ENCODE measurements around the gene AGPAT3. TPM values are rescaled to one million over a fixed set of nuclear protein-coding genes. Genes with fewer than 3 reads are reported as not detected.

The AGPAT3 gene
- total RNA-seq, 6 experiments from 2014 or later, result 56.9 to 111 (median 95.3) TPM

GRCh38 chr21:43899307-43900077 is 34.5 kb downstream of the AGPAT3 start:
- no peaks in the 10 kb centered on the region for H3K36me3 ChIP-seq
- intact Hi-C loops (cut with DNase I), result loop anchor here in 1 of 2 donors (10.0 kb wide), 1 partner anchor 85 kb away; no protein-coding TSS in a partner anchor
- no peaks in the 10 kb centered on the region for H3K9me3 ChIP-seq
- 89% methylated on average over 9 of the region's 23 CpGs for WGBS (ENCODE audit: insufficient coverage, low coverage, low lambda C conversion rate, missing lambda C conversion rate)
- no peak overlapping the region for H3K27ac ChIP-seq
- no peak overlapping the region for H3K4me3 ChIP-seq
- H3K4me1 ChIP-seq, result peaks cover 0 to 34% (median 10%) of the 10 kb centered on the region in 4 donors
- no peak for TF ChIP-seq POLR2A (IDR thresholded peaks at IDR 0.05)
- TF ChIP-seq, protein P1, sequence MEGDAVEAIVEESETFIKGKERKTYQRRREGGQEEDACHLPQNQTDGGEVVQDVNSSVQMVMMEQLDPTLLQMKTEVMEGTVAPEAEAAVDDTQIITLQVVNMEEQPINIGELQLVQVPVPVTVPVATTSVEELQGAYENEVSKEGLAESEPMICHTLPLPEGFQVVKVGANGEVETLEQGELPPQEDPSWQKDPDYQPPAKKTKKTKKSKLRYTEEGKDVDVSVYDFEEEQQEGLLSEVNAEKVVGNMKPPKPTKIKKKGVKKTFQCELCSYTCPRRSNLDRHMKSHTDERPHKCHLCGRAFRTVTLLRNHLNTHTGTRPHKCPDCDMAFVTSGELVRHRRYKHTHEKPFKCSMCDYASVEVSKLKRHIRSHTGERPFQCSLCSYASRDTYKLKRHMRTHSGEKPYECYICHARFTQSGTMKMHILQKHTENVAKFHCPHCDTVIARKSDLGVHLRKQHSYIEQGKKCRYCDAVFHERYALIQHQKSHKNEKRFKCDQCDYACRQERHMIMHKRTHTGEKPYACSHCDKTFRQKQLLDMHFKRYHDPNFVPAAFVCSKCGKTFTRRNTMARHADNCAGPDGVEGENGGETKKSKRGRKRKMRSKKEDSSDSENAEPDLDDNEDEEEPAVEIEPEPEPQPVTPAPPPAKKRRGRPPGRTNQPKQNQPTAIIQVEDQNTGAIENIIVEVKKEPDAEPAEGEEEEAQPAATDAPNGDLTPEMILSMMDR (IDR thresholded peaks at IDR 0.05), result no peak
- ATAC-seq, result no peak
- no peak for DNase-seq
- H3K27me3 ChIP-seq, result no peaks in the 10 kb centered on the region

GRCh38 chr21:43900078-43900385 is 35.0 kb downstream of the AGPAT3 start:
- Histone ChIP-seq H3K27ac (no peak overlapping the region), H3K4me3 (no peak overlapping the region), H3K27me3 (no peaks in the 10 kb centered on the region), H3K4me1 (peaks cover 0 to 32% (median 8%) of the 10 kb centered on the region in 4 donors), H3K9me3 (no peaks in the 10 kb centered on the region), H3K36me3 (no peaks in the 10 kb centered on the region)
- intact Hi-C loops (cut with DNase I), result loop anchor here in 1 of 2 donors (10.0 kb wide), 1 partner anchor 85 kb away; no protein-coding TSS in a partner anchor
- ATAC-seq (no peak), DNase-seq (no peak)
- WGBS (ENCODE audit: insufficient coverage, low coverage, low lambda C conversion rate, missing lambda C conversion rate), result no CpG with 5 or more reads among the region's 1 CpG
- TF ChIP-seq, protein P1 (IDR thresholded peaks at IDR 0.05), result no peak
- TF ChIP-seq POLR2A (IDR thresholded peaks at IDR 0.05), result no peak

GRCh38 chr21:43900690-43901089 is 35.7 kb downstream of the AGPAT3 start:
- no peak for DNase-seq
- intact Hi-C loops (cut with DNase I), result loop anchor here in 1 of 2 donors (10.0 kb wide), 1 partner anchor 86 kb away; no protein-coding TSS in a partner anchor
- TF ChIP-seq POLR2A (IDR thresholded peaks at IDR 0.05), result no peak
- TF ChIP-seq, protein P1 (IDR thresholded peaks at IDR 0.05), result no peak

DNA sequence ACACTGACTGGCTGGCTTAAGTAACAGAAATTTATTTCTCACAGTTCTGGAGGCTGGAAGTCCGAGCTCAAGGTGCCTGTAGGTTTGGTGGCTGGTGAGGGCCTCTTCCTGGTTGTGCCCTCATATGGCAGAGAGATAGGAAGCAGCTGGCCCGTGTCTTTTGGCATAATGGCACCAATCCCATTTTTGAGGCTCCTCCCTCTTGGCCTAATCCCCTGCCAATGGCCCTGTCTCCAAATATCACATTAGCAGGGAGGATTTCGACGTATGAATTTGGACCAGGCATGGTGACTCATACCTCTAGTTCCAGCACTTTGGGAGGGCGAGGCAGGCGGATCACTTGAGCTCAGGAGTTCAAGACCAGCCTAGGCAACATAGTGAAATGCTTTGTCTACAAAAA is 37.4 kb downstream of the AGPAT3 start:
- ATAC-seq, result peak; percentile 43 to 68 (median 57)
- TF ChIP-seq, protein P1 (IDR thresholded peaks at IDR 0.05), result no peak
- no peak for TF ChIP-seq POLR2A (IDR thresholded peaks at IDR 0.05)
- intact Hi-C loops (cut with DNase I), result loop anchor here in 1 of 2 donors (10.0 kb wide), 1 partner anchor 88 kb away; no protein-coding TSS in a partner anchor
- H3K27me3 ChIP-seq, result no peaks in the 10 kb centered on the region
- no peak for DNase-seq
- no peak overlapping the region for H3K27ac ChIP-seq
- 50% methylated on average over 5 of the region's 6 CpGs for WGBS (ENCODE audit: insufficient coverage, low coverage, low lambda C conversion rate, missing lambda C conversion rate)
- H3K4me1 ChIP-seq, result peaks cover 0 to 32% (median 7%) of the 10 kb centered on the region in 4 donors
- H3K36me3 ChIP-seq, result peaks cover 0 to 10% (median 0%) of the 10 kb centered on the region in 4 donors
- no peaks in the 10 kb centered on the region for H3K9me3 ChIP-seq
- H3K4me3 ChIP-seq, result no peak overlapping the region

More at GRCh38 chr21:43900690-43901089, 35.7 kb downstream of the AGPAT3 start:
- no peaks in the 10 kb centered on the region for H3K27me3 ChIP-seq
- WGBS (ENCODE audit: insufficient coverage, low coverage, low lambda C conversion rate, missing lambda C conversion rate), result 22% methylated on average over 4 of the region's 6 CpGs
- no peaks in the 10 kb centered on the region for H3K9me3 ChIP-seq
- ATAC-seq, result peak; percentile 5 to 67 (median 42)
- no peak overlapping the region for H3K4me3 ChIP-seq
- H3K36me3 ChIP-seq, result no peaks in the 10 kb centered on the region
- H3K27ac ChIP-seq, result no peak overlapping the region
- peaks cover 0 to 32% (median 7%) of the 10 kb centered on the region in 4 donors for H3K4me1 ChIP-seq

Measured in right lobe of liver (tissue), 6 donors.